GM20431 (cell line): ENCODE data around the gene LSR.

Source experiments
- in situ Hi-C: fragments of 300-500 bp; cut with MseI, MboI; formaldehyde crosslinking; loops from one replicate; pipeline ENCODE4 v1.15.0; 2020; ENCODE audit warnings: low sequenced_read_pairs; ENCODE audit not compliant: unreplicated experiment

LSR gene

DNA sequence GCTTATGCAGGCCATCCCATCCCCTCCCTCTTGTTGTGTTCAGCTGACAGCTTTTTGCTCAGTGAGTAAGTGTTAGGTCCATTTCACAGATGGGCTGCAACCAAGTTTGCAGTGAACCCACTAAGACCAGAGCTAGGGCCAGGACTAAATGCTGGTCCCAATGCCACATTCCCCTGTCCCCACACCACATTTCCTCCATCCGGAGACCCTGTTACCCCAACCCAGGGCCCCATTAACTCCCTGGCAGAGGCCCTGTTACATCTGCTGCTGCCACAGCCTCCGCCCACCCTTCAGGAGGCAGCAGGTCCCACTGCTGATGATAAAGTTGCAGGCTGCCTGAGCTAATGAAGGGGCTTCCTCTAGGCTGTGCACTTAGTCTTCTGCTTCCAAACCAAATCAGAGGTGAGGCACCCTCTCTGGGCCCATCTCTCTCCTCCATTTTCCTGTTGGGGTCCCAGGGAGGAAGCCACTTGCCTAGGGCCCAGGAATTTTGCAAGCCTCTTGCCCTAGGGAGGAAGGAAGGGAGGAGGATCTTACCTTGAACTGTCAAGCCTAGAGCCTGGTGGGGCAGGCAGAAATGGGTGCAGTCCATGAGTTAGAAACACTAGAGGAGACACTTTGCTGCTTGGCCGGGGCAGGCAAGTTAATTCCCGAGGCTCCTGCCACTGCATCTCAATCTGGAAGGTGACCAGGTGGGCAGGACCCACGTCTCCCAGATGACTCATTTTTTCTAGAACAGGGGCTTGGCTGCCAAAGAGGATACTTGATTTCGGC lies 16.5 kb downstream of the LSR start:
- in situ Hi-C loops = no loop called here

DNA sequence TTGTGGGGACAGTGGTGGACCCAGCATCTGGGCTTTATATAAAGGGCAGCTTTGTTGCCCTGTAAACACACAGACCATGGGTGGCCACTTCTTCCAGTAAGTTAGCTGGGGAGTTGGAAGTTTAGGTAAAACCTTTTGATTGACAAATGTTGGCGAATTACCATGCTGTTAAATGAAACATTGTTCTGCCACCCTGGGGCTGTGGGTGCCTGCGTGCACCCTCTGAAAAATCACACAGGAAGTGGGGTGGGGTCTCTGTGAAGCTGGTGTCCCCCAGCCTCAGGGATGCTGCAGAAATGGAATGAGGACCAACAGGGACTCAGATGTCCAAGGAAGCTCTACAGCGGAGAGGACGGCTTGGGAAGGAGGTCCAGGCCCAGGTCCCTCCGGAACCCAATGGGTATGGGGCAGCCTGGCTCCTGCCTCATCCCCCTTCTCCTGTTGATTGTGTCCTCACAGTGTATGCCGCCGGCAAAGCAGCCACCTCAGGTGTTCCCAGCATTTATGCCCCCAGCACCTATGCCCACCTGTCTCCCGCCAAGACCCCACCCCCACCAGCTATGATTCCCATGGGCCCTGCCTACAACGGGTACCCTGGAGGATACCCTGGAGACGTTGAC lies 17.2 kb downstream of the LSR start:
- in situ Hi-C loops = no loop called here

GRCh38 chr19:35266520-35267352 lies 17.9 kb downstream of the LSR start:
- in situ Hi-C loops = no loop called here

DNA sequence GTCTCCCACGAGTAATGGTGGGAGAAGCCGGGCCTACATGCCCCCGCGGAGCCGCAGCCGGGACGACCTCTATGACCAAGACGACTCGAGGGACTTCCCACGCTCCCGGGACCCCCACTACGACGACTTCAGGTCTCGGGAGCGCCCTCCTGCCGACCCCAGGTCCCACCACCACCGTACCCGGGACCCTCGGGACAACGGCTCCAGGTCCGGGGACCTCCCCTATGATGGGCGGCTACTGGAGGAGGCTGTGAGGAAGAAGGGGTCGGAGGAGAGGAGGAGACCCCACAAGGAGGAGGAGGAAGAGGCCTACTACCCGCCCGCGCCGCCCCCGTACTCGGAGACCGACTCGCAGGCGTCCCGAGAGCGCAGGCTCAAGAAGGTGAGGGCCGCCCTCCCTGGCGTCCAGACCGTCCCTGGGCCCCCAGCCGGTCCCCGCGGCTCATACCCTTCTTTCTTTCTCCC lies 18.6 kb downstream of the LSR start:
- in situ Hi-C loops = no loop called here

- in situ Hi-C loops = no loop called here
Observed at GRCh38 chr19:35267818-35268535, 19.2 kb downstream of the LSR start.

GRCh38 chr19:35268536-35269437 lies 20.0 kb downstream of the LSR start, which contains the start of gene USF2:
TSS of gene USF2 (plus strand) at chr19:35268962. CDS start at chr19:35269102, 140 bp downstream.
- in situ Hi-C loops = no loop called here

DNA sequence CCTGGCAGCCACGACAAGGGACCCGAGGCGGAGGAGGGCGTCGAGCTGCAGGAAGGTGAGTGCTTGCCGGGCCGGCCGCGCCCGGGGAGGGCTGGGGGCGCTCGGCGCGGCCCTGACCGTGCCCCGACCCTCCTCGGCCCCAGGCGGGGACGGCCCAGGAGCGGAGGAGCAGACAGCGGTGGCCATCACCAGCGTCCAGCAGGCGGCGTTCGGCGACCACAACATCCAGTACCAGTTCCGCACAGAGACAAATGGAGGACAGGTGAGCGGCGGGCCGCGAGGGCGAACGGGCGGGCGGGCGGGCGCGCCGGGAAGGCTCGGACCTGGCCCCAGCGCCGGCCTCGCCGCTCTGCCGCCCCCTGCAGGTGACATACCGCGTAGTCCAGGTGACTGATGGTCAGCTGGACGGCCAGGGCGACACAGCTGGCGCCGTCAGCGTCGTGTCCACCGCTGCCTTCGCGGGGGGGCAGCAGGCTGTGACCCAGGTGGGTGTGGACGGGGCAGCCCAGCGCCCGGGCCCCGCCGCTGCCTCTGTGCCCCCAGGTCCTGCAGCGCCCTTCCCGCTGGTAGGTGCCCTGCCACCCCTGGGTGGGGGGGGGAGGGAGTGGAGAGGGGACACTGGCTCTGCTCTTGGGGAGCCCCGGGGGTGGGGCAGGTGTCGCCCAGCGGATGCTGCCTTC lies 20.8 kb downstream of the LSR start:
- in situ Hi-C loops = no loop called here

DNA sequence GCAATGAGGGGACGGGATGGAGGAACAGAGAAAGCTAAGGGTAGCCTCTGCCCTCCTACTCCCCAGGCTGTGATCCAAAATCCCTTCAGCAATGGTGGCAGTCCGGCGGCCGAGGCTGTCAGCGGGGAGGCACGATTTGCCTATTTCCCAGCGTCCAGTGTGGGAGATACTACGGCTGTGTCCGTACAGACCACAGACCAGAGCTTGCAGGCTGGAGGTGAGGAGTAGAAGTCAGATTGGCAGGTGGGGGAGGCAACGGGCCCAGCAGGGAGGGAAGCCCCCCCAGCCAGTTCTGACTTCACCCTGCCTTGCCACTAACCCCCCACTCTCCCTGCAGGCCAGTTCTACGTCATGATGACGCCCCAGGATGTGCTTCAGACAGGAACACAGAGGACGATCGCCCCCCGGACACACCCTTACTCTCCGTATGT lies 21.6 kb downstream of the LSR start:
- in situ Hi-C loops = no loop called here

GRCh38 chr19:35271546-35271945 lies 22.7 kb downstream of the LSR start:
- in situ Hi-C loops = no loop called here

- in situ Hi-C loops = no loop called here
Observed at GRCh38 chr19:35272122-35272719, 23.4 kb downstream of the LSR start.

DNA sequence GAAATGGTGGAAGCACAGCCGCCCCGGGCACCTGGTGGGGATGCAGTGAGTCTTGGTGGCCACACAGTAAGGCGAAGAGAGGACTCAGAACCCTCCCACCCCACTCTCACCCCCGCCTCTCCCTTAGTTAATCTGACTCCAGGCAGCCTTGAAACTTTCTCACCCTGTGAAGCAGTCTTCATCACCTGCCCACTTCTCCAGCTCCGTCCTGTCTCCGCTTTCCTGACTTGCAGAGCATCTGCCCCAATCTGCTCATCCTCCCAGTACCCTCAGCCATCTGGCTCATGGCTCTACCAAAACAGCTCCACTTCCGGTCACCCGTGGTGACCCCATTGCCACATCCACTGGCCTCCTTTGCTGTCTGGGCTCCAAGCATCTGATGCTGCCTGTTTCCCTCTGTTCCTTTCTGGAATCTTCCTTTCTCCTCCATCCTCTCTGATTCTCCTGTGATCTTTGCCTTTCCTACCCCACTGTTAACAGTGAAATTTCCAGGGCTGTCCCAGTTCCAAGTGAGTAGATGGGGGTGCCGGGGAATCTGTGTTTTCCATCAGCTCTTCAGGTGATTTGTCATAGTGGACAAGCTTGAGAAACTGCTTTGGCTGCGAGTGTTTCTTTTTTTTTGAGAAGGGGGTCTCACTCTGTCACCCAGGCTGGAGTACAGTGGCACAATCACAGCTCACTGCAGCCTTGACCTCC lies 24.3 kb downstream of the LSR start:
- in situ Hi-C loops = no loop called here

- in situ Hi-C loops = no loop called here
Observed at GRCh38 chr19:35273686-35274259, 25.0 kb downstream of the LSR start.

- in situ Hi-C loops = no loop called here
Observed at GRCh38 chr19:35274323-35274722, 25.5 kb downstream of the LSR start.

DNA sequence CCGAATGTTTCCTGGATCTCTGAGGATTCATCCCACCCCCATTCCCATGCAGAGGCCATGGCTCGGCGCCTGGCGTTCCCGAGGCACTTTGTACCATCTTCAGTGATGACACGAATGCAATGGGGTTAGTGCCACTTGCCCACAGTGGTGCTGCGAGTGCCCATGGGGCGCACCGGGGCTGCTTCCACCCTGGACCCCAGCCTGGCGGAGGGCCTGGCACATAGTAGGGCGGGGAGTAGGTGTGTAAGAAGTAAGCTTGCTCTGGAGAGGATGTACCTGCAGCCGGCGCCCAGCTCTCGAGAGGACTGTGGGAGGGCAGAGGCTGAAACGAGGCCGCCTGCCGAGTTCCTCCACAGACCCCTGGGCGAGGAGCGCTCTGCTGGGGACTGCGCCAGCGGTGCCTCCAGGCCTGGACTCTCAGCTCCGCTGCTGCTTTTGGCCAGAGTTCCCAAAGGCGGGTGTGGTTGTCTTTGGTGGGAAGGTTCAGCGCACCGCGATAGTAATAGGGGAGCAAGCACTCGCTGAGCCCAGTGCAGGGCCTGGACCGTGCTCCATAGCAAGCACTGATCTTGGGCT lies 28.0 kb downstream of the LSR start:
- in situ Hi-C loops = no loop called here

DNA sequence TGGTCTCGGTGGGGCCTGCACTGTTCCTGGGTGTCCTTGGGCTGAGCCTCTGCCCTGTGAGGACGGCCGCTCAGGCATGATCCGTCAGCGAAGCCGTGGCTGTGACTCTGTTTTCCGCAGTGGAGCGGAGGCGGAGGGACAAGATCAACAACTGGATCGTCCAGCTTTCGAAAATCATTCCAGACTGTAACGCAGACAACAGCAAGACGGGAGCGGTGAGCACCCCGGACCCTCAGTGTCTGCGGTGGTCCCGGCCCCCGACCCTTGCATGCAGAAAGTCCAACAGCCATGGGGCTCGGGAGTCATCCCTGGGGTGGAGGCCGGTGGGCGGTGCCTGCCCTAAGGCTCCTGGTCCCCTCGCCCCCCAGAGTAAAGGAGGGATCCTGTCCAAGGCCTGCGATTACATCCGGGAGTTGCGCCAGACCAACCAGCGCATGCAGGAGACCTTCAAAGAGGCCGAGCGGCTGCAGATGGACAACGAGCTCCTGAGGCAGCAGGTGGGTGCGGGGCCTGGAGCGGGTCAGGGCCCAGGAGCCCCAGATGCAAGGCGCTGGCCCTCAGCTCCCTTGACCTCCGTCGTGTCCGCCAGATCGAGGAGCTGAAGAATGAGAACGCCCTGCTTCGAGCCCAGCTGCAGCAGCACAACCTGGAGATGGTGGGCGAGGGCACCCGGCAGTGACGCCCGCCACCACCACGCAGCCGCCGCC lies 29.9 kb downstream of the LSR start:
- in situ Hi-C loops = no loop called here

GRCh38 chr19:35279374-35279773 lies 30.6 kb downstream of the LSR start:
- in situ Hi-C loops = no loop called here
